MM.1S (cell line): ENCODE measurements around the gene HPCA.

ENCODE experiments used
- EZH2 ChIP-seq: fragments of 300-600 bp; sonication (generic); optimal IDR thresholded peaks from 2 replicates; pipeline ENCODE3; 2017; ENCODE audit warnings: low read depth, mild to moderate bottlenecking, antibody characterized with exemption, low read length, mixed read lengths
- EZH2phosphoT487 ChIP-seq: fragments of 300-600 bp; sonication (generic); IDR thresholded peaks from 2 replicates; pipeline ENCODE4 v1.6.1; 2018; ENCODE audit warnings: antibody characterized with exemption, low read length
- TF ChIP-seq, protein P1 (sequence below): fragments of 300-600 bp; sonication (generic); IDR thresholded peaks from 2 replicates; pipeline ENCODE4 v1.5.1; 2016; ENCODE audit warnings: antibody characterized with exemption, low read length, mixed read lengths

DNA sequence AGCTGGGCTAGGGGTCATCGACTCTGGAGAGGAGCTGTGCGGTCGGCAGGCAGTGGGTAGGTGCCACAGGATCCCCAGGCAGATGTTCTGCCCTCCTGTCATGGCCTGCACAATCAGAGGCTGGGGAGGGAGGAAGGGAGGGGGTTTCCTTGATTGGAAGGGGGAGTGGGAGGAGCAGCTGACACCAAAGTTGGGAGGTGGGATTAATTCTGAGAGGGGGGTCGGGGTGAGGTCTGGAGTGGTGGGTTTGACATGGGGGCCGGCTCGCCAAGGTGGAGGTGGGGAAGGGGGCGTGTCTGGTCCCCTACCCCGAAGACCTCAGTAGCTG is 651 bp upstream of the HPCA start:
- TF ChIP-seq, protein P1, sequence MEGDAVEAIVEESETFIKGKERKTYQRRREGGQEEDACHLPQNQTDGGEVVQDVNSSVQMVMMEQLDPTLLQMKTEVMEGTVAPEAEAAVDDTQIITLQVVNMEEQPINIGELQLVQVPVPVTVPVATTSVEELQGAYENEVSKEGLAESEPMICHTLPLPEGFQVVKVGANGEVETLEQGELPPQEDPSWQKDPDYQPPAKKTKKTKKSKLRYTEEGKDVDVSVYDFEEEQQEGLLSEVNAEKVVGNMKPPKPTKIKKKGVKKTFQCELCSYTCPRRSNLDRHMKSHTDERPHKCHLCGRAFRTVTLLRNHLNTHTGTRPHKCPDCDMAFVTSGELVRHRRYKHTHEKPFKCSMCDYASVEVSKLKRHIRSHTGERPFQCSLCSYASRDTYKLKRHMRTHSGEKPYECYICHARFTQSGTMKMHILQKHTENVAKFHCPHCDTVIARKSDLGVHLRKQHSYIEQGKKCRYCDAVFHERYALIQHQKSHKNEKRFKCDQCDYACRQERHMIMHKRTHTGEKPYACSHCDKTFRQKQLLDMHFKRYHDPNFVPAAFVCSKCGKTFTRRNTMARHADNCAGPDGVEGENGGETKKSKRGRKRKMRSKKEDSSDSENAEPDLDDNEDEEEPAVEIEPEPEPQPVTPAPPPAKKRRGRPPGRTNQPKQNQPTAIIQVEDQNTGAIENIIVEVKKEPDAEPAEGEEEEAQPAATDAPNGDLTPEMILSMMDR = no peak
- TF ChIP-seq EZH2 (no peak), EZH2phosphoT487 (no peak)
